GM18868 (cell line): ENCODE results near the gene ANKRD29.
"Not testable (repeated sequence)": the region's sequence is repeated elsewhere in the genome, so short reads cannot be mapped to it uniquely, and the experiment has no call there.

Source experiments
- ATAC-seq: cut with Tn5 transposase; IDR thresholded peaks from one replicate; pipeline ENCODE4 v1.9.1; 2021; ENCODE audit warnings: mild to moderate bottlenecking, moderate library complexity; ENCODE audit not compliant: unreplicated experiment

Gene ANKRD29

GRCh38 chr18:23646282-23646681 lies 16.4 kb downstream of the ANKRD29 start:
- ATAC-seq, result no peak

GRCh38 chr18:23645568-23646175 lies 17.0 kb downstream of the ANKRD29 start:
- ATAC-seq, result no peak

GRCh38 chr18:23643815-23644490 lies 18.8 kb downstream of the ANKRD29 start:
- ATAC-seq, result no peak

GRCh38 chr18:23641937-23642666 lies 20.6 kb downstream of the ANKRD29 start:
- ATAC-seq, result no peak

GRCh38 chr18:23641143-23641720 lies 21.5 kb downstream of the ANKRD29 start:
- ATAC-seq, result no peak

GRCh38 chr18:23640052-23640451 lies 22.7 kb downstream of the ANKRD29 start:
- ATAC-seq, result no peak

GRCh38 chr18:23636433-23636832 lies 26.3 kb downstream of the ANKRD29 start:
- ATAC-seq, result not testable (repeated sequence)

GRCh38 chr18:23636071-23636399 lies 26.7 kb downstream of the ANKRD29 start:
- ATAC-seq, result no peak

GRCh38 chr18:23635283-23636070 lies 27.2 kb downstream of the ANKRD29 start:
- ATAC-seq, result no peak

GRCh38 chr18:23634692-23635091 lies 28.0 kb downstream of the ANKRD29 start:
- no peak for ATAC-seq

- no peak for ATAC-seq
Measured at GRCh38 chr18:23632615-23633014, 30.1 kb downstream of the ANKRD29 start.

- no peak for ATAC-seq
Measured at GRCh38 chr18:23631746-23632145, 31.0 kb downstream of the ANKRD29 start.

- ATAC-seq, result no peak
Measured at GRCh38 chr18:23631312-23631711, 31.4 kb downstream of the ANKRD29 start.

GRCh38 chr18:23629444-23629946 lies 33.2 kb downstream of the ANKRD29 start:
- peak; percentile 62 for ATAC-seq

GRCh38 chr18:23627970-23628369 lies 34.7 kb downstream of the ANKRD29 start:
- no peak for ATAC-seq

- ATAC-seq, result no peak
Measured at GRCh38 chr18:23627321-23627720, 35.4 kb downstream of the ANKRD29 start.

- ATAC-seq, result no peak
Measured at GRCh38 chr18:23626451-23627279, 36.0 kb downstream of the ANKRD29 start.

GRCh38 chr18:23623040-23623439 lies 39.7 kb downstream of the ANKRD29 start:
- ATAC-seq, result no peak

GRCh38 chr18:23619388-23619881 lies 43.3 kb downstream of the ANKRD29 start:
- peak; percentile 29 for ATAC-seq
